Omental fat pad (tissue), 4 donors: ENCODE measurements around the gene CEP152. TPM values are rescaled to one million over a fixed set of nuclear protein-coding genes. Genes with fewer than 3 reads are reported as not detected.

Experiments
- ATAC-seq: fragments of 150-250 bp; one replicate; pipeline ENCODE4 v1.9.1; 2016; ENCODE audit warnings: mild to moderate bottlenecking, moderate library complexity; ENCODE audit not compliant: low FRiP score
- DNase-seq: peaks from one replicate; pipeline ENCODE4 v3.0.0-alpha.2; 2019; ENCODE audit warnings: low spot score
- total RNA-seq, 4 donors: library from RNA; depleted of rRNA; stranded (reverse); fragments of >200 nt; gene quantifications; one replicate each; pipeline ENCODE4 v1.1.0, GENCODE V29; 2016
- TF ChIP-seq, protein P1 (sequence below), 3 donors: fragments of 450-650 bp; IDR thresholded peaks; one replicate each; pipeline ENCODE4 v1.5.1; 2016 to 2017; ENCODE audit warnings: antibody characterized with exemption in 3 of 3, mild to moderate bottlenecking in 3 of 3, moderate library complexity in 2 of 3

The CEP152 gene
- total RNA-seq, 4 donors from 2014 or later: 2.6 to 10.4 (median 5.1) TPM

DNA sequence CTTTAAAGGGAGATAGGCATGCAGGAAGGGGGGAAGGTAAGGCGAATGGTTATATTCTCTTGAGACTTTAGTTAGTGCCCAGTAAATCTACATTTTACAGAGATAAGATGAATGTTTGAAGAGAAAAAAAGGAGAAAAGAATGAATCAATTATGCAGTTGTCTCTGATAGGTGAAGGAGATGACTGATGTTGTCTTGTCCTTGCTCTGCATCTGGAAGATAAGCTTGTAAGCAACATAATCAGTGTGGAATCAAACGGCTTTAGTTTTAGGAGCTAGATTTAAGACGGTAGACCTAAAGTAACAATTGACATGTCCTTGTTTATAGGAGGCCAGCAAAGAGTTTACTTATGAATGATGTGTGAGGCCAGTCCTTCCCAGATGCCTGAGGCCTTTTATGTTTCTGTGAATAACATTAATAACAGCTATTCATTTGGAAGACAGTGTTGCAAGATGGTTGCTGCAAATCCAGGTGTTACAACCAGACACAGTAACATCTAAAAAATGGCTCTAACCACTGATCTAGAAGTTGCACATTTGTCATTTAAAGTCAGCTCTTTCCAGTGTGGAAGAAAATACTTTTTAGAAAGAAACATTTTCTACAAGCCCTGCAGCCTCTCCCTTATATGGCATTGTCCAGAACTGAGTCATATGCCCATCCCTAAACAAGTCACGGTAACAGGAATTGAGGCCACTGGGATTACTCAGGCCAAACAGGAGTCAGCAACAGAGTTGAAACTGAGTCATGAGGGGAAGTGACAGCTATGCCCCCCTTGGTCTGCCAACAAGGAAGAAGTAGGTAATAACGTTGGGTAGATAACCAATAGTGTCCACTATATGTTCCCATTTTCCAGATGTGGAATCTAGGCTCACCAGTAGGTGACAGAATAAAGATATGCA, 87.9 kb downstream of the CEP152 start:
- no peak for ATAC-seq
- DNase-seq: no peak
- TF ChIP-seq, protein P1, sequence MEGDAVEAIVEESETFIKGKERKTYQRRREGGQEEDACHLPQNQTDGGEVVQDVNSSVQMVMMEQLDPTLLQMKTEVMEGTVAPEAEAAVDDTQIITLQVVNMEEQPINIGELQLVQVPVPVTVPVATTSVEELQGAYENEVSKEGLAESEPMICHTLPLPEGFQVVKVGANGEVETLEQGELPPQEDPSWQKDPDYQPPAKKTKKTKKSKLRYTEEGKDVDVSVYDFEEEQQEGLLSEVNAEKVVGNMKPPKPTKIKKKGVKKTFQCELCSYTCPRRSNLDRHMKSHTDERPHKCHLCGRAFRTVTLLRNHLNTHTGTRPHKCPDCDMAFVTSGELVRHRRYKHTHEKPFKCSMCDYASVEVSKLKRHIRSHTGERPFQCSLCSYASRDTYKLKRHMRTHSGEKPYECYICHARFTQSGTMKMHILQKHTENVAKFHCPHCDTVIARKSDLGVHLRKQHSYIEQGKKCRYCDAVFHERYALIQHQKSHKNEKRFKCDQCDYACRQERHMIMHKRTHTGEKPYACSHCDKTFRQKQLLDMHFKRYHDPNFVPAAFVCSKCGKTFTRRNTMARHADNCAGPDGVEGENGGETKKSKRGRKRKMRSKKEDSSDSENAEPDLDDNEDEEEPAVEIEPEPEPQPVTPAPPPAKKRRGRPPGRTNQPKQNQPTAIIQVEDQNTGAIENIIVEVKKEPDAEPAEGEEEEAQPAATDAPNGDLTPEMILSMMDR (IDR thresholded peaks at IDR 0.05): no peak

GRCh38 chr15:48721061-48721810, 89.6 kb downstream of the CEP152 start:
- TF ChIP-seq, protein P1 (IDR thresholded peaks at IDR 0.05): no peak
- DNase-seq (no peak), ATAC-seq (no peak)

DNA sequence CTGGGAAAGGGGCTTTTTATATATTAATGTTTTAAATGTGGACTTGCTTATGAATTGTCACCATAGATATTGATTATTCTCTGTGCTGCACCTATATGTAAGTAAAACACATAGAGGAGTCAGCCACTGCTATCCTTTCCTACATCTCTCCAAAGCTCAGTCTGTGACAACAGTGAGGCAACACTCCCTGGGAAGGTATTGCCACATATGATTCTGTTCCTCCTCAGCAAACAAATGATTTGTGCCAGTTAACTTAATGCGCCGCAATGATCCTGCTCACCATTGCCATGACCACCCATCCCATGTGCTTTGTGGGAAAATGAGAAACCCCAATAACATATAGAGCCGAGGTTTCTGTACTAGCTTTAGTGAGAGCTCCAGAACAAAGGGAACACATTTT, 90.2 kb downstream of the CEP152 start:
- TF ChIP-seq, protein P1 (IDR thresholded peaks at IDR 0.05): no peak
- no peak for ATAC-seq

DNA sequence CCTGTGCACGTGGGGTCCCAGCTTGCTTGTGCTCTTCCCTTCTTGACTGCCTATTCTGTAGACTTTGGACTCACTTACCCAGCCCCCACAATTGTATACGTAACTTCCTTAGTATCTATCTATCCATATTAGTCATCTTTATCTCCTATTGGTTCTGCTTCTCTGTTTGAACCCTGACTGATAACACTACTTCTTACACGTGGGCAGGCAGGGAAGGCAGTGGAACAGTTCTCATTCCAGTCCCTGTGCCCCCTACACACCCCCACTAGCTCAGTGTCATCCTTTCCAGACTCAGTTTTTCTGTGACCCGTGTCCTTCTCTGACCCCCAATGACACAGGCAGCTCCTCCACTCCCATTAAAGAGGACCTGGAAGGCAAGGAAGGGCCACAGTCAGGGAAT, 91.2 kb downstream of the CEP152 start:
- ATAC-seq (no peak), DNase-seq (no peak)
- TF ChIP-seq, protein P1 (IDR thresholded peaks at IDR 0.05): no peak

More for the DNA sequence above, 90.2 kb downstream of the CEP152 start:
- DNase-seq: no peak

GRCh38 chr15:48718646-48719045, 92.2 kb downstream of the CEP152 start:
- ATAC-seq (no peak), DNase-seq (no peak)
- TF ChIP-seq, protein P1 (IDR thresholded peaks at IDR 0.05): no peak

DNA sequence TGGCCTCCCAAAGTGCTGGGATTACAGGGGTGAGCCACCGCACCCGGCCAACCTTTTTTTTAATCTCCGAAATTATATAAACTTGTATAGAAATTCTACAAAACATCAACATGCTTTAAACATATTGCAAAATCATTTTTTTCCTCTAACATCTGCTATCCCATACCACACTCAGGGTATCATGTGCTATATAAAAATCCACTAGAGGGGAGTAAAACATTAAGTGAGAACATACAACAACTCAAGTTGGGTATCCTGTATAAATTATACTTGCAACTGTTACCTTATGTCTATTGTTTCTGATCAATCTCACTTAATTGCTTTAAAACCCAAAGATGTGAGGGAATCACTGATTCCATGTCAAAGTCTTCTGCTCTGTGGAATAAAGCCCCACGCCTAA, 93.4 kb downstream of the CEP152 start:
- ATAC-seq (no peak), DNase-seq (no peak)
- TF ChIP-seq, protein P1 (IDR thresholded peaks at IDR 0.05): no peak
